Thyroid gland (tissue), 4 donors: ENCODE data around the gene COL4A4.

Experiments
- CTCF ChIP-seq, 6 experiments: fragments of 200-600 bp in 3 of 6; fragments of 450-650 bp in 3 of 6; sonication (generic) in 3 of 6; IDR thresholded peaks; one replicate each; pipeline ENCODE4 v1.5.1; 2016 to 2019; ENCODE audit warnings: antibody characterized with exemption in 6 of 6, mild to moderate bottlenecking in 2 of 6, inconsistent platforms in 1 of 6, moderate library complexity in 1 of 6
- POLR2A ChIP-seq, 2 donors: fragments of 450-650 bp; IDR thresholded peaks; one replicate each; pipeline ENCODE4 v1.6.1; 2017; ENCODE audit warnings: antibody characterized with exemption in 2 of 2, mild to moderate bottlenecking in 2 of 2, moderate library complexity in 1 of 2

GRCh38 chr2:227153307-227153706 lies 10.7 kb downstream of the COL4A4 start:
- no peak for TF ChIP-seq CTCF (IDR thresholded peaks at IDR 0.05)
- TF ChIP-seq POLR2A (IDR thresholded peaks at IDR 0.05), result no peak
